ACHN (cell line): ENCODE data around the gene NOS3.
"Not testable (repeated sequence)": the region's sequence is repeated elsewhere in the genome, so short reads cannot be mapped to it uniquely, and the experiment has no call there.

Experiments
- DNase-seq: peaks from one replicate; pipeline ENCODE4 v3.0.0-alpha.2; 2015
- in situ Hi-C: cut with HindIII; loops from 2 replicates; pipeline ENCODE4 v1.10.0; 2017; ENCODE audit warnings: low sequenced_read_pairs, low pct_ligation_motif_present, low pct_unique_long_range_greater_than_20kb

The NOS3 gene

DNA sequence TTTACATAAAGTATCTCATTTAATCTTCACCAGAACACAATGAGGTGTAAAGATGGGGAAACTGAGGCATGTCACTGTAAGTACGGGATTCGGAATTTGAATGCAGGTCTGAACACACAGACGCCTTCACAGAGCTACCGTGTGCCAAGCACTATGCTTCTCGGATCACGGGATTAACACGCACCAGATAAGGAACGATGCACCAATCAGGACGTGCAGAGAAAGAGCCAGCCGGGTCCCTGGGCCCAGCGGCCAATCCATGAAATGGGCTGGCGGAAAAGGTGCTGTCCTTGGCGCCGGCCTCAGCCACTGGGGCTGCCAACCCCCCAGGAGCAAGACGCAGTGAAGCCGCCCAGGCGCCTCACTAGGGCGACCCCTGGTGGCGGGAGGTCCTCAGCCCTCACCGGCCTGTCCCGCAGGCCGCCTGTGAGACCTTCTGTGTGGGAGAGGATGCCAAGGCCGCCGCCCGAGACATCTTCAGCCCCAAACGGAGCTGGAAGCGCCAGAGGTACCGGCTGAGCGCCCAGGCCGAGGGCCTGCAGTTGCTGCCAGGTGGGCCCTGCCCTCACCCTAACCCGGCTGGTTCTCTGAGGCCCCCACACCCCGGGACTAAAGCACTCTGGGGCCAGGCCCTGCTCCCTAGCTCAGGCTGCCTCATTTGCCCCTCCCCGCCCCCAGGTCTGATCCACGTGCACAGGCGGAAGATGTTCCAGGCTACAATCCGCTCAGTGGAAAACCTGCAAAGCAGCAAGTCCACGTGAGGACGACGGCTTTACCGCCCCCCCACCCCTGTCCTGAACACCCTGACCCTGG lies 17.9 kb downstream of the NOS3 start:
- peak; percentile 44 for DNase-seq

DNA sequence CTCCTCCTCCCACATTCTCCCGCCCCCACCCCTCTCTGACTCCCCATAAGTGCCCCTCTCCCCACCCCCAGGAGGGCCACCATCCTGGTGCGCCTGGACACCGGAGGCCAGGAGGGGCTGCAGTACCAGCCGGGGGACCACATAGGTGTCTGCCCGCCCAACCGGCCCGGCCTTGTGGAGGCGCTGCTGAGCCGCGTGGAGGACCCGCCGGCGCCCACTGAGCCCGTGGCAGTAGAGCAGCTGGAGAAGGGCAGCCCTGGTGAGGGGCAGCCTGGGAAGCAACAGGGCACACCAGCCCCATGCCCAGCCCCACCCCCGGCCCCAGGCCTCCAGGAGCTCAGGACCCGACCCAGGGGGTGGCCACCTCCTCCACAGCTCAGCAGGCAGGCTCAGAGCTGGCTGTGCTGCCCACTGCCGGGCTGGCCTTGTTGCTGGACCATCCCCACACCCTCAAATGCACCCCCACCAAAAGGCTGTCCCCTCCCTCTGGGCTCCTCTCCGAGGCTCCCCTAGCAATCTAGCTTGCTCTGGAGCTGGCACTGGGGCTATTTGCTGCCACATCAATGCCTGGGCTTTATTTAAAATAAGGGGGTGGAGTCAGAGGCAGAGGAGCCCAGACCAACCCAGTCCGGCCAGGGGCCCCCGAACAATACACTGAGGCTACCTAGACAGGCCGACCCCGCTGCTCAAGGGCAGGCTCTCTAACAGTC lies 18.7 kb downstream of the NOS3 start:
- no peak for DNase-seq
- in situ Hi-C loops = no loop called here

More for the DNA sequence above, 17.9 kb downstream of the NOS3 start:
- in situ Hi-C loops = no loop called here

DNA sequence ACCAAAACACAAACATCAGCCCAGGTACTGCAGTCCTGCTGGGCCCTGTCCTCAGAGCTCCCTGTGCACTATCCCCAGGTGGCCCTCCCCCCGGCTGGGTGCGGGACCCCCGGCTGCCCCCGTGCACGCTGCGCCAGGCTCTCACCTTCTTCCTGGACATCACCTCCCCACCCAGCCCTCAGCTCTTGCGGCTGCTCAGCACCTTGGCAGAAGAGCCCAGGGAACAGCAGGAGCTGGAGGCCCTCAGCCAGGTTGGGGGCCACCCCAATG lies 19.2 kb downstream of the NOS3 start:
- no peak for DNase-seq
- in situ Hi-C loops = no loop called here

DNA sequence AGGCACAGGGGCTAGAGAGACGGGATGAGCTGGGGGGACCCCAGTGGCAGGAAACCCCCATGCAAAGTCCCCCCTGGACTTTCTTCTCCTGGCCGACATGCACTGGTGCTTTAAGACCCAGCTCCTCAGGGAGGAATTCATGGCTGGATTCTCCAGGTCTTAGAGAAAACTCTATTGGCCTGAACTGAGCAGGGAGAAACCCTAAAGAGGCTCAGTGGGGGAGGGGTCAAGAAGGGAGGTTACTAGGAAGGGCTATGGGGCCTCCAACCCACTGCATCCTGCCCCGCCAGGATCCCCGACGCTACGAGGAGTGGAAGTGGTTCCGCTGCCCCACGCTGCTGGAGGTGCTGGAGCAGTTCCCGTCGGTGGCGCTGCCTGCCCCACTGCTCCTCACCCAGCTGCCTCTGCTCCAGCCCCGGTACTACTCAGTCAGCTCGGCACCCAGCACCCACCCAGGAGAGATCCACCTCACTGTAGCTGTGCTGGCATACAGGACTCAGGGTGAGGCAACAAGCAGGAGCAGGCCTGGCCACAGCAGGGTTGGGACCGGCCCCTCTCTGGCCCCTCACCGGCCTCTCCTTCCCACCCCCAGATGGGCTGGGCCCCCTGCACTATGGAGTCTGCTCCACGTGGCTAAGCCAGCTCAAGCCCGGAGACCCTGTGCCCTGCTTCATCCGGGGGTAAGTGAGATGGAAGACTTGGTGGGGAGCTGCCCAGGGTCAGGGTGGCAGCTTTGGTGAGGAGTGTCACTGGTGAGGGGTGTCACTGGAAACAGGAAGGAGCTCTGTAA lies 19.7 kb downstream of the NOS3 start:
- in situ Hi-C loops = no loop called here
- no peak for DNase-seq

GRCh38 chr7:151011097-151011409 lies 20.2 kb downstream of the NOS3 start:
- DNase-seq = no peak
- in situ Hi-C loops = no loop called here

- in situ Hi-C loops, DNase-seq: not testable (repeated sequence)
These were observed 20.8 kb downstream of the NOS3 start for GRCh38 chr7:151011616-151012015.

DNA sequence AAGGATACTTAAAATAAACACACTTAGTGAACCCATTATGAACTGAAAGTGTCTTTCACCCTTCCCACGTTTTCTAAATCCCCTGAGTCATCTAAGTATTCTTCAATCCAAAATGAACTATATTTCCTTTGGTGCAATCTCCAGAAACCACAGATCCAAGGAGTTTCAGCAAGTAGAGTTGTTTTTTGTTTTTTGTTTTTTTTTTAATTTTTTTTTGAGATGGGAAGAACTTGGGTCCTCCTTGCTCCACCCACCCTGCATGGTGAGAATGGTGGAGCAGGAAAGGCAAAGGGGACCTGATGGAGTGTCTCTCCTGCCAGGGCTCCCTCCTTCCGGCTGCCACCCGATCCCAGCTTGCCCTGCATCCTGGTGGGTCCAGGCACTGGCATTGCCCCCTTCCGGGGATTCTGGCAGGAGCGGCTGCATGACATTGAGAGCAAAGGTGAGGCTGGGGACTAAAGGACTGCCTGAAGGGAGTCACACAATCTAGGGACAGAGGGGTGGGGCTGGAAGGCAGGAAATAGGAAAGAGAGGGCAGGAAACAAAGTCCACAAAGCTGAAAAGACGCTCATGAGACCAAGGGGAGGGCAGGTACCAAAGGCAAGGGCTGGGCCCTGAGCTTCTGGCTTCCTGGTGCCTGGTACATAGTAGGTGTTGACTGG lies 21.3 kb downstream of the NOS3 start:
- no peak for DNase-seq
- in situ Hi-C loops = no loop called here

DNA sequence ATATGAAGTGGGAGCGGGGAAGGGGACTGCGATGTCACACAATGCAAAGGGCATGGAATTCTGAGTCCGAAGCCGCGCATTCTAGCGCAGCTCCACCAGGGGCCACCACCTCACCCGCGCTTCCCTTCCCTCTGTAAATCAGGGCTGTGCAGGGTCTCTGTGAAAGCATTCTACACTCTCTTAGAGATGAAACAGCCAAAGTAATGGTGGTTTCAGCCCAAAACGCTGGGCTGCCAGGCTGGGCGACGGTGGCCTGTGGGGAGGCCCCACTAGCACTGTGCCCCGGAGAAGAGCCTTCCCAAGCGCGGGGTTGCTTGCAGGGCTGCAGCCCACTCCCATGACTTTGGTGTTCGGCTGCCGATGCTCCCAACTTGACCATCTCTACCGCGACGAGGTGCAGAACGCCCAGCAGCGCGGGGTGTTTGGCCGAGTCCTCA lies 22.1 kb downstream of the NOS3 start:
- DNase-seq = peak; percentile 48
- in situ Hi-C loops = no loop called here

GRCh38 chr7:151013356-151013732 lies 22.5 kb downstream of the NOS3 start:
- DNase-seq = no peak
- in situ Hi-C loops = no loop called here

DNA sequence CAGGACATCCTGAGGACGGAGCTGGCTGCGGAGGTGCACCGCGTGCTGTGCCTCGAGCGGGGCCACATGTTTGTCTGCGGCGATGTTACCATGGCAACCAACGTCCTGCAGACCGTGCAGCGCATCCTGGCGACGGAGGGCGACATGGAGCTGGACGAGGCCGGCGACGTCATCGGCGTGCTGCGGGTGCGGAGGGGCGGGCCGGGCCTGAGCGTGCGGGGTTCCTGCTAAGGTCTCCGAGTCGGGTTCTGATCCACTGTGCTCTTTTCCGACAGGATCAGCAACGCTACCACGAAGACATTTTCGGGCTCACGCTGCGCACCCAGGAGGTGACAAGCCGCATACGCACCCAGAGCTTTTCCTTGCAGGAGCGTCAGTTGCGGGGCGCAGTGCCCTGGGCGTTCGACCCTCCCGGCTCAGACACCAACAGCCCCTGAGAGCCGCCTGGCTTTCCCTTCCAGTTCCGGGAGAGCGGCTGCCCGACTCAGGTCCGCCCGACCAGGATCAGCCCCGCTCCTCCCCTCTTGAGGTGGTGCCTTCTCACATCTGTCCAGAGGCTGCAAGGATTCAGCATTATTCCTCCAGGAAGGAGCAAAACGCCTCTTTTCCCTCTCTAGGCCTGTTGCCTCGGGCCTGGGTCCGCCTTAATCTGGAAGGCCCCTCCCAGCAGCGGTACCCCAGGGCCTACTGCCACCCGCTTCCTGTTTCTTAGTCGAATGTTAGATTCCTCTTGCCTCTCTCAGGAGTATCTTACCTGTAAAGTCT lies 23.1 kb downstream of the NOS3 start:
- DNase-seq = no peak
- in situ Hi-C loops = no loop called here

- in situ Hi-C loops = no loop called here
- no peak for DNase-seq
These were observed 24.1 kb downstream of the NOS3 start for GRCh38 chr7:151014950-151015349.

- no peak for DNase-seq
- in situ Hi-C loops = no loop called here
These were observed 25.1 kb downstream of the NOS3 start for GRCh38 chr7:151015967-151016366.

- no peak for DNase-seq
- in situ Hi-C loops = no loop called here
These were observed 25.7 kb downstream of the NOS3 start for GRCh38 chr7:151016505-151016904.

DNA sequence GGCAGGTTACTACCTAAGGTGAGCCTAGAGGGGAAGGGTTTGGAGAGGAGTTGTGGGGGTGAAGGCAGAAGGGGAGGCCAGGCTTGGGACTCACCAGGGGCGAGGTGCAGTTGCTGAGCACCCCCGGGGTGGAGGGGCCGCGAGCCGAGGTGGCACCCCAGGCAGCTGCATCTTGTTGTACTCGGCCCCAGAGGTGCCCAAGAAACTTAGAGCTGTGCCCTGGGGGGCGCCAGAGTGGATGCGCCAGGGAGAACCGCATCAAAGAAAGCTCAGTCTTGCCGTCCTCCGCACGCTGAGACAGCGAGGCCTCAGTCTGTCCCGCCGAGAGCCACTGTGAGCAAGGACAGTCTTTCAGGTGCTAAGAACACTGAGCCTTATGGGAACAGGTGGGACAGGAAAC lies 26.1 kb downstream of the NOS3 start:
- no peak for DNase-seq
- in situ Hi-C loops = no loop called here

GRCh38 chr7:151017370-151017952 lies 26.6 kb downstream of the NOS3 start:
- in situ Hi-C loops = no loop called here

GRCh38 chr7:151017953-151018420 lies 27.2 kb downstream of the NOS3 start:
- peak; percentile 68 for DNase-seq
- in situ Hi-C loops = no loop called here

More at GRCh38 chr7:151017370-151017952, 26.6 kb downstream of the NOS3 start:
- no peak for DNase-seq

- no peak for DNase-seq
- in situ Hi-C loops = no loop called here
These were observed 27.8 kb downstream of the NOS3 start for GRCh38 chr7:151018421-151019129.

- in situ Hi-C loops = no loop called here
- DNase-seq = no peak
These were observed 28.3 kb downstream of the NOS3 start for GRCh38 chr7:151019130-151019447.
